SK-N-SH treated with all-trans-retinoic acid at 6 μM for 48 hours (cell line): ENCODE results near the gene IGFN1.

Source experiments
- ATAC-seq: fragments of 200-7000 bp; cut with Tn5 transposase; 3 replicates; pipeline ENCODE4 v1.9.1; 2020; ENCODE audit warnings: mild to moderate bottlenecking, moderate library complexity
- ARNTL ChIP-seq: fragments of 450-650 bp; formaldehyde crosslinking; IDR thresholded peaks from 2 replicates; pipeline ENCODE4 v1.5.0; 2020; ENCODE audit warnings: low read depth, mild to moderate bottlenecking, moderate library complexity, borderline replicate concordance
- BACH2 ChIP-seq: fragments of 250-450 bp; sonication (Bioruptor Pico); IDR thresholded peaks from 2 replicates; pipeline ENCODE4 v1.9.0; 2021; ENCODE audit warnings: mild to moderate bottlenecking, borderline replicate concordance
- CREB5 ChIP-seq: fragments of 250-450 bp; sonication (Bioruptor Pico); IDR thresholded peaks from 2 replicates; pipeline ENCODE4 v1.5.1; 2020; ENCODE audit warnings: low read depth, mild to moderate bottlenecking, moderate library complexity
- CSDC2 ChIP-seq: fragments of 250-450 bp; sonication (Bioruptor Pico); IDR thresholded peaks from 2 replicates; pipeline ENCODE4 v1.5.0; 2020; ENCODE audit warnings: mild to moderate bottlenecking, moderate library complexity
- CSRNP3 ChIP-seq: fragments of 250-450 bp; sonication (Bioruptor Pico); IDR thresholded peaks from 2 replicates; pipeline ENCODE4 v1.5.1; 2021; ENCODE audit warnings: mild to moderate bottlenecking, moderate library complexity
- ESRRG ChIP-seq: fragments of 250-450 bp; sonication (Bioruptor Pico); IDR thresholded peaks from 2 replicates; pipeline ENCODE4 v1.6.1; 2021; ENCODE audit warnings: mild to moderate bottlenecking
- GLIS3 ChIP-seq: fragments of 250-450 bp; sonication (Bioruptor Pico); IDR thresholded peaks from 2 replicates; pipeline ENCODE4 v1.5.0; 2020; ENCODE audit warnings: mild to moderate bottlenecking, moderate library complexity
- ISL1 ChIP-seq: fragments of 250-450 bp; sonication (Bioruptor Pico); IDR thresholded peaks from 2 replicates; pipeline ENCODE4 v2.1.2; 2022; ENCODE audit warnings: mild to moderate bottlenecking, moderate library complexity
- OSR1 ChIP-seq: fragments of 250-450 bp; sonication (Bioruptor Pico); IDR thresholded peaks from 2 replicates; pipeline ENCODE4 v1.8.0; 2022; ENCODE audit warnings: moderate library complexity, mild to moderate bottlenecking, inconsistent platforms
- PATZ1 ChIP-seq: fragments of 250-450 bp; sonication (Bioruptor Pico); IDR thresholded peaks from 2 replicates; pipeline ENCODE4 v1.8.0; 2020; ENCODE audit warnings: mild to moderate bottlenecking, moderate library complexity, borderline replicate concordance
- POU6F1 ChIP-seq: fragments of 250-450 bp; sonication (Bioruptor Pico); IDR thresholded peaks from 2 replicates; pipeline ENCODE4 v1.8.0; 2021; ENCODE audit warnings: low read depth, mild to moderate bottlenecking, moderate library complexity, borderline replicate concordance
- PPARA ChIP-seq: fragments of 250-450 bp; sonication (Bioruptor Pico); IDR thresholded peaks from 2 replicates; pipeline ENCODE4 v1.5.0; 2020; ENCODE audit warnings: mild to moderate bottlenecking, borderline replicate concordance
- RARB ChIP-seq: fragments of 250-450 bp; sonication (Bioruptor Pico); IDR thresholded peaks from 2 replicates; pipeline ENCODE4 v1.8.0; 2021; ENCODE audit warnings: mild to moderate bottlenecking, moderate library complexity
- SNAI2 ChIP-seq: fragments of 250-450 bp; sonication (Bioruptor Pico); IDR thresholded peaks from 2 replicates; pipeline ENCODE4 v1.5.0; 2020; ENCODE audit warnings: mild to moderate bottlenecking, moderate library complexity
- TCF4 ChIP-seq: fragments of 250-450 bp; sonication (Bioruptor Pico); IDR thresholded peaks from 2 replicates; pipeline ENCODE4 v1.8.0; 2021; ENCODE audit warnings: mild to moderate bottlenecking, moderate library complexity, borderline replicate concordance
- TOX ChIP-seq: fragments of 250-450 bp; sonication (Bioruptor Pico); IDR thresholded peaks from 2 replicates; pipeline ENCODE4 v1.8.0; 2021; ENCODE audit warnings: mild to moderate bottlenecking, moderate library complexity, borderline replicate concordance
- TSHZ2 ChIP-seq: fragments of 250-450 bp; sonication (Bioruptor Pico); IDR thresholded peaks from 2 replicates; pipeline ENCODE4 v1.5.0; 2020; ENCODE audit warnings: mild to moderate bottlenecking, moderate library complexity
- ZC3H10 ChIP-seq: fragments of 250-450 bp; sonication (Bioruptor Pico); IDR thresholded peaks from 2 replicates; pipeline ENCODE4 v1.5.1; 2021; ENCODE audit warnings: mild to moderate bottlenecking, moderate library complexity
- ZFP3 ChIP-seq: fragments of 250-450 bp; sonication (Bioruptor Pico); IDR thresholded peaks from 2 replicates; pipeline ENCODE4 v1.5.0; 2020; ENCODE audit warnings: mild to moderate bottlenecking, moderate library complexity
- ZFP30 ChIP-seq: fragments of 450-650 bp; formaldehyde crosslinking; IDR thresholded peaks from 2 replicates; pipeline ENCODE4 v1.5.0; 2022; ENCODE audit warnings: mild to moderate bottlenecking, moderate library complexity
- ZNF8 ChIP-seq: fragments of 450-650 bp; formaldehyde crosslinking; IDR thresholded peaks from 2 replicates; pipeline ENCODE4 v1.5.0; 2020; ENCODE audit warnings: mild to moderate bottlenecking, moderate library complexity

IGFN1 gene

GRCh38 chr1:201251411-201251810, 60.8 kb downstream of the IGFN1 start (continued):
- TF ChIP-seq CSRNP3 (CRISPR knock-in tag) (no peak), ZNF8 (no peak), CREB5 (CRISPR knock-in tag) (no peak), ESRRG (CRISPR knock-in tag) (no peak), ZC3H10 (CRISPR knock-in tag) (no peak), ARNTL (CRISPR knock-in tag) (no peak), RARB (CRISPR knock-in tag) (no peak), SNAI2 (CRISPR knock-in tag) (no peak)

DNA sequence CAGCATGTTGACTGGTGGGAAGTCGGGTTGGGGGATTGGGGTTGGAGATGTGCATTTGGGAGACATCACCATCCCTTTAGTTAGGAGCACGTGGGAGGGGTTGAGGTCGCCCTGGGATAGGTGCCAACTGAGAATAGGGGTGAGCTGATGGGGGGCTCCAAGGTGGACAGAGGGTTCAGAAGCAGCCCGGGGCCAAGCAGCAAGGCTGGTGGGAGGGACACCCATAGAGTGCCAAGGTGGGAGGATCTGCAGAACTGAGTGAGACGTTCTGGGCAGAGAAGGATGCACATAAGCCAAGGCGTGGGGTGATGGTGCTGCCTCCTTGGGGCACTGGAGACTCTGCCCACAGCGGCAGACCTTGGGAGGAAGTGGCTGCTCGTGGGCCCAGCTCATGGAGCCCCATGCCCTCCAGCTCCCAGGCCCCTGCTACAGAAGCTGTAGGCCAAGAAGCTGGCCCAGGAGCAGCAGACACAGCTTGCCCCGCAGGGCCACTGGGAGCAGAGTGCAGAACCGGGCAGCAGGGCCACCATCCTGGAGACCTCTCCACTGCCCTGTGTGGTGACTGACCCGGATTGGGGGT, 61.3 kb downstream of the IGFN1 start:
- TF ChIP-seq RARB (CRISPR knock-in tag): no peak
- TF ChIP-seq POU6F1 (CRISPR knock-in tag): no peak
- no peak for TF ChIP-seq OSR1 (CRISPR knock-in tag)
- TF ChIP-seq CSRNP3 (CRISPR knock-in tag): no peak
- TF ChIP-seq ISL1 (CRISPR knock-in tag): no peak
- no peak for TF ChIP-seq SNAI2 (CRISPR knock-in tag)
- no peak for TF ChIP-seq CSDC2 (CRISPR knock-in tag)
- TF ChIP-seq TOX (CRISPR knock-in tag): no peak
- TF ChIP-seq PPARA (CRISPR knock-in tag): no peak
- no peak for TF ChIP-seq GLIS3 (CRISPR knock-in tag)
- TF ChIP-seq ARNTL (CRISPR knock-in tag): no peak
- TF ChIP-seq BACH2 (CRISPR knock-in tag): no peak
- no peak for TF ChIP-seq PATZ1
- TF ChIP-seq ESRRG (CRISPR knock-in tag): no peak
- TF ChIP-seq TSHZ2: no peak
- TF ChIP-seq ZNF8: no peak
- no peak for ATAC-seq

- ATAC-seq: no peak
- TF ChIP-seq ESRRG (CRISPR knock-in tag) (no peak), GLIS3 (CRISPR knock-in tag) (no peak), ISL1 (CRISPR knock-in tag) (no peak), PATZ1 (no peak), BACH2 (CRISPR knock-in tag) (no peak), POU6F1 (CRISPR knock-in tag) (no peak), RARB (CRISPR knock-in tag) (no peak), ZFP30 (CRISPR knock-in tag) (no peak), TCF4 (CRISPR knock-in tag) (no peak), TOX (CRISPR knock-in tag) (no peak), ZC3H10 (CRISPR knock-in tag) (no peak), ZFP3 (CRISPR knock-in tag) (no peak)
Measured at GRCh38 chr1:201252944-201253371, 62.3 kb downstream of the IGFN1 start.
